Pancreas (tissue), 10 donors: ENCODE data around the gene FAT4. TPM values are rescaled to one million over a fixed set of nuclear protein-coding genes. Genes with fewer than 3 reads are reported as not detected.
A peak's percentile ranks its signal among the peaks of the same experiment; 100 is the strongest.

Experiments
- ATAC-seq, 4 donors: fragments of 200-7000 bp; cut with Tn5 transposase; one replicate each; pipeline versions ENCODE4 v1.8.0 to v1.9.1; 2020; ENCODE audit warnings: mild to moderate bottlenecking in 4 of 4, moderate library complexity in 4 of 4
- DNase-seq, 6 donors: peaks; one replicate each; pipeline ENCODE4 v3.0.0-alpha.2; 2020
- FAIRE-seq: peaks from 2 replicates; lab custom pipeline; 2012; peaks lifted over from hg19 to GRCh38; lab: Jason Lieb, UNC
- H3K27ac ChIP-seq, 4 donors: fragments of 200-600 bp; sonication (generic); 1 replicate in 3 of 4; 2 replicates in 1 of 4; pipeline versions ENCODE4 v1.5.0 to v1.8.0; 2020
- H3K27me3 ChIP-seq, 4 donors: fragments of 200-600 bp; one replicate each; pipeline ENCODE4 v1.8.0; 2021
- H3K36me3 ChIP-seq, 3 donors: fragments of 200-600 bp; sonication (generic) in 1 of 3; one replicate each; pipeline versions ENCODE4 v1.5.0 to v1.8.0; 2020 to 2021
- H3K4me1 ChIP-seq, 3 donors: fragments of 200-600 bp; one replicate each; pipeline ENCODE4 v1.8.0; 2021
- H3K4me3 ChIP-seq, 4 donors: fragments of 200-600 bp; sonication (generic) in 2 of 4; one replicate each; pipeline versions ENCODE4 v1.5.0 to v1.8.0; 2020 to 2021
- H3K9me3 ChIP-seq, 4 donors: fragments of 200-600 bp; one replicate each; pipeline ENCODE4 v1.8.0; 2021
- WGBS, 2 donors: extraction: QIAGEN DNeasy Blood & Tissue Kit; methylation state at CpG; one replicate each; pipeline ENCODE4 v1.1.7; 2013; 5-methylcytosine and 5-hydroxymethylcytosine counted together
- intact Hi-C, 3 donors: fragments of 100-400 bp; cut with DNase I; formaldehyde crosslinking; loops; one replicate each; pipeline versions ENCODE4 v1.11.1 to v1.14.2; 2022
- polyA plus RNA-seq, 2 donors: library from polyadenylated mRNA; stranded (reverse); fragments of 200-250 nt; gene quantifications; one replicate each; pipeline ENCODE4 v1.2.3, GENCODE V29; 2013
- total RNA-seq, 6 donors: library from RNA; stranded (reverse); fragmentation: NEBNext Ultra II Directional in 4 of 6; extraction: Animal tissue kit (Norgen Biotek cat#: 25700) in 4 of 6; gene quantifications; one replicate each; pipeline versions ENCODE4 v1.2.1 to v1.2.4, GENCODE V29; 2021 to 2023
- TF ChIP-seq, protein P1 (sequence below), 4 donors: fragments of 200-600 bp; sonication (generic) in 3 of 4; IDR thresholded peaks; one replicate each; pipeline versions ENCODE4 v1.5.0 to v1.8.0; 2021; ENCODE audit warnings: antibody characterized with exemption in 4 of 4
- donor health status: healthy with polysubstance abuse.
- donor health status: DM: no; HTN: no; CAD: no; lungs with moderate emphysema.
- donor health status: DM: no; HTN: no; CAD: no.
- donor health status: control.
- donor health status: control.
- donor health status: Bipolar disorder and iron deficiency.
- donor health status: DM: yes; HTN: yes; CAD: no.
- donor health status: DM: no; HTN: no; CAD: no.
- donor health status: DM: no; HTN: no; CAD: no.
- donor health status: DM: yes; HTN: yes; CAD: no.

Gene FAT4, protein sequence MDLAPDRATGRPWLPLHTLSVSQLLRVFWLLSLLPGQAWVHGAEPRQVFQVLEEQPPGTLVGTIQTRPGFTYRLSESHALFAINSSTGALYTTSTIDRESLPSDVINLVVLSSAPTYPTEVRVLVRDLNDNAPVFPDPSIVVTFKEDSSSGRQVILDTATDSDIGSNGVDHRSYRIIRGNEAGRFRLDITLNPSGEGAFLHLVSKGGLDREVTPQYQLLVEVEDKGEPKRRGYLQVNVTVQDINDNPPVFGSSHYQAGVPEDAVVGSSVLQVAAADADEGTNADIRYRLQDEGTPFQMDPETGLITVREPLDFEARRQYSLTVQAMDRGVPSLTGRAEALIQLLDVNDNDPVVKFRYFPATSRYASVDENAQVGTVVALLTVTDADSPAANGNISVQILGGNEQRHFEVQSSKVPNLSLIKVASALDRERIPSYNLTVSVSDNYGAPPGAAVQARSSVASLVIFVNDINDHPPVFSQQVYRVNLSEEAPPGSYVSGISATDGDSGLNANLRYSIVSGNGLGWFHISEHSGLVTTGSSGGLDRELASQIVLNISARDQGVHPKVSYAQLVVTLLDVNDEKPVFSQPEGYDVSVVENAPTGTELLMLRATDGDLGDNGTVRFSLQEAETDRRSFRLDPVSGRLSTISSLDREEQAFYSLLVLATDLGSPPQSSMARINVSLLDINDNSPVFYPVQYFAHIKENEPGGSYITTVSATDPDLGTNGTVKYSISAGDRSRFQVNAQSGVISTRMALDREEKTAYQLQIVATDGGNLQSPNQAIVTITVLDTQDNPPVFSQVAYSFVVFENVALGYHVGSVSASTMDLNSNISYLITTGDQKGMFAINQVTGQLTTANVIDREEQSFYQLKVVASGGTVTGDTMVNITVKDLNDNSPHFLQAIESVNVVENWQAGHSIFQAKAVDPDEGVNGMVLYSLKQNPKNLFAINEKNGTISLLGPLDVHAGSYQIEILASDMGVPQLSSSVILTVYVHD (N-terminal part only)
- total RNA-seq (1 to 10 TPM in 5 of 6 donors, under 1 TPM in 1; 0.85 to 2.6 (median 1.7) TPM), polyA plus RNA-seq (under 1 TPM; 0.27 to 0.56 TPM)

DNA sequence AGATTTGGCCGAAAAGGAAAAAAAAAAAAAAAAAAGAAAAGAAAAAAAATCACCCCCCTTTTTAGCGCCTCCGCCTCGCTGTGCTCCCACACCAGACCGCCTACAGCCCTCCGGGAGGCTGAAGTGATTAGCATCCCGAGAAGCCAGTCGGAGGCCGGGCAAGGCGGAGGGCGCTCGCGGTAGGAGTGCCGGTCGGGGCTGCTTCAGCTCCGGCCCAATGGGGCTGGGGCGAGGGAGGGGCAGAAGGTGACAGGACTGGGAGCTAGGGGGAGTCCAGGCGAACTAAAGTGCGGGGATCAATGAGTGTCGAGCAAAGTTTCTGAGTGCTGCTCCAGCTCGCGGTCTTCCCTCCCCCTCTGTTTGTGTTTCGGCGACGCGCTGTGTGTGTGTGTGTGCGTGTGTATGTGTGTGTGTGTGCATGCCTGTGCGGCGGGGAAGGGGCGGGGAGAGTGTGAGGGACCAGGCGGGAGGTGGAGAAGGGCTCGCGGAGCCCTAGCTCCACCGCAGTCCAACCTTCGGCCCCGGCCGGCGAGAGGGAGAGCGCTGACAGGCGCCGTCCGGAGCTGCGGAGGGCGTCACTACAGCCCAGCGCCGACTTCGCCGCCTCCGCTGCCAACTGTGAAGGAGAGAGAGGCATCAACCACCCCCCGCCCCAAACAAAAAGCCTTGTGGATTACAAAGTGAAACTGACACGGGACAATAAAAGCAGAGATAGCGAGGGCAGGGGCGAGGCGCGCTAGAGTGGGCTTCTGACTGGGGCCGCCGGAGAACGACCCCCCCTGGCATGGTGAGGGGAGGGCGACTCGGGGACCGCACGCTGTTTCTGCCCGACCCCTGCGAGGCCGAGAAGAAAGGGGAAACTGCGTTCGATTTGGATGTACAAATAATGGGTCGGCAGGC is at the start of gene FAT4:
FAT4 (plus strand) TSS at position 280 of the 900 bp plus-strand sequence. CDS start 1,457 bp downstream, outside the sequence.
- FAIRE-seq (peak; percentile 86), DNase-seq (peak; percentile 86 to 93 (median 89)), ATAC-seq (peak; percentile 88 to 93 (median 89))
- Histone ChIP-seq H3K9me3 (no peaks in the 10 kb centered on the region), H3K4me1 (peaks cover 0 to 11% (median 0%) of the 10 kb centered on the region in 3 donors), H3K36me3 (no peaks in the 10 kb centered on the region), H3K27ac (peak within 1 kb of the TSS in 3 of 4 donors; percentile 54 to 72 (median 70)), H3K4me3 (peak within 1 kb of the TSS; percentile 54 to 83 (median 78)), H3K27me3 (peaks cover 0 to 8% (median 0%) of the 10 kb centered on the region in 4 donors)
- TF ChIP-seq, protein P1, sequence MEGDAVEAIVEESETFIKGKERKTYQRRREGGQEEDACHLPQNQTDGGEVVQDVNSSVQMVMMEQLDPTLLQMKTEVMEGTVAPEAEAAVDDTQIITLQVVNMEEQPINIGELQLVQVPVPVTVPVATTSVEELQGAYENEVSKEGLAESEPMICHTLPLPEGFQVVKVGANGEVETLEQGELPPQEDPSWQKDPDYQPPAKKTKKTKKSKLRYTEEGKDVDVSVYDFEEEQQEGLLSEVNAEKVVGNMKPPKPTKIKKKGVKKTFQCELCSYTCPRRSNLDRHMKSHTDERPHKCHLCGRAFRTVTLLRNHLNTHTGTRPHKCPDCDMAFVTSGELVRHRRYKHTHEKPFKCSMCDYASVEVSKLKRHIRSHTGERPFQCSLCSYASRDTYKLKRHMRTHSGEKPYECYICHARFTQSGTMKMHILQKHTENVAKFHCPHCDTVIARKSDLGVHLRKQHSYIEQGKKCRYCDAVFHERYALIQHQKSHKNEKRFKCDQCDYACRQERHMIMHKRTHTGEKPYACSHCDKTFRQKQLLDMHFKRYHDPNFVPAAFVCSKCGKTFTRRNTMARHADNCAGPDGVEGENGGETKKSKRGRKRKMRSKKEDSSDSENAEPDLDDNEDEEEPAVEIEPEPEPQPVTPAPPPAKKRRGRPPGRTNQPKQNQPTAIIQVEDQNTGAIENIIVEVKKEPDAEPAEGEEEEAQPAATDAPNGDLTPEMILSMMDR (IDR thresholded peaks at IDR 0.05): no peak
- 0 to 1% methylated on average over 65 to 68 of the region's 68 CpGs for WGBS, 2 donors
- intact Hi-C loops: loop anchor here in 1 of 3 donors (10.0 kb wide), 1 partner anchor 420 kb away; no protein-coding TSS in a partner anchor

DNA sequence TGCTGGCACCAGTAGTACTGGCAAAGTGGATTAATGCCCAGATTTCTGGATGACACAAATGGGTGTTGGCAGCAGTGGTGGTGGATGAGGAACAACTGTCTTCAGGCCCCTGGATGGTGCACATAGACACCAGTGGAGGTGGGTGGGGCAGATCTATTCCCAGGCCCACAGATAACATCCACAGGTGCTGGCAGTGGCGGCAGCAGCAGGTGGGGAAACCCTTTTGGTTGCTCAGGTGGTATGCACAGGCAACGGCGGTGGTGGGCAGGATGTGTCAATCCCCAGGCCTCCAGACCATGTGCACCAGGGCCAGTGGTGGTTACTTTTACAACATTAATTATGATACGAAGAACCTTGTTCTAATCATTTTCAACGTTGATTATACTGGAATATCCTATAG is 48.9 kb upstream of the FAT4 start:
- H3K27ac ChIP-seq: no peak overlapping the region
- intact Hi-C loops: no loop called here
- no peaks in the 10 kb centered on the region for H3K9me3 ChIP-seq
- no peaks in the 10 kb centered on the region for H3K36me3 ChIP-seq
- no peaks in the 10 kb centered on the region for H3K27me3 ChIP-seq
- WGBS, 2 donors: 76 to 85% methylated on average over 5 of the region's 5 CpGs
- DNase-seq (no peak), FAIRE-seq (no peak), ATAC-seq (no peak)
- no peak overlapping the region for H3K4me3 ChIP-seq
- TF ChIP-seq, protein P1 (IDR thresholded peaks at IDR 0.05): no peak
- no peaks in the 10 kb centered on the region for H3K4me1 ChIP-seq

DNA sequence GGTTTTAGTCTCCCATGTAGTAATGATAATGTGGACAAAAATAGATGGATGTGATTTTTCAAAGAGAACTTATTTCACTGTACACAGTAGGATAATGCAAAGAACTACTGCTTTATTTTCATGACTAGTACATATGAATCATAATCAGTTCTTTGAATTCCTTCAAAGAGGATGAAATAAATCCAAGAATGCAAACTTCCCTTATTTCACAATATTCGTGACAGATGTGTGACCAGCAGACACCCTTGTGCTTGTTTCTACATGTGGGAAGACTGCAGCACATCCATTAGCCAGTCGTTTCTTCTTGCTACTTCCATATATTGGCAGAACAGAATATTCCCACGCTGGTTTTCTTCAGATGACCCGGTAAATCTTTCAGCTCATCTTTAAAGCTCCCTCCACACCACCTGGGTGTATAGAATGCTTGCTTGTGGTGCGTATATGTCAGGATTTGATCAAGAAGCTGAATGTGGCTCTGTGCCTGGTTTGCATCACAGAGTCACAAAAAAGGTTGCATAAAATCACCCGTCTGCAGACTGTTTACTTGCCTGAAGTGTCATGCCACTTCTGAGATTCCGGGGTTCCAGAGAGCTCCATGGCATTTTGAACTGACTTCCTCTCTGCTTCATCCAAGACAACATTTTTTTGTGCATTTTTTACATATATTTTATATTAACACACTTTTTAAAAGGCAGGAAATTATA is 47.7 kb upstream of the FAT4 start:
- Histone ChIP-seq H3K36me3 (no peaks in the 10 kb centered on the region), H3K27ac (no peak overlapping the region), H3K27me3 (no peaks in the 10 kb centered on the region), H3K9me3 (no peaks in the 10 kb centered on the region), H3K4me3 (no peak overlapping the region), H3K4me1 (no peaks in the 10 kb centered on the region)
- peak in 1 of 4 donors; percentile 16 for ATAC-seq
- WGBS, 2 donors: 53 to 57% methylated on average over 7 of the region's 7 CpGs
- intact Hi-C loops: no loop called here
- TF ChIP-seq, protein P1 (IDR thresholded peaks at IDR 0.05): no peak
- no peak for DNase-seq
- no peak for FAIRE-seq

DNA sequence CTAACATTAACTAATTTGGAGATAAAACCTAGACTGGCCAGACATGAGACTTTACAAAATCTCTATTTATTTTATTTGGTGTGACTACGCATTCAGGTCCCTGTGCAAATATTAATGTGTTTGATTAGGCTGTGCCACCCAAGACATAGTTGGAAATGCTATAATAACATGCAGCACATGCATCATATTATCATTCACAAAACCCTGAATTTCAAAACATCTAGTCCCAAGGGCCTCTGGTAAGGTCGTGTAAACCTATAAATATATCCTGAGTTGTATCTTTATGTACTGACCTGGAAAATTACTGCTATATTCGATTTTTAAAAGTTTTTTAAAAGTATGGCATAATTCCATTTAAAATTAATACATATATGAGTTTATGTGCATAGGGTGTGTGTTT is 47.1 kb upstream of the FAT4 start:
- H3K27me3 ChIP-seq: no peaks in the 10 kb centered on the region
- TF ChIP-seq, protein P1 (IDR thresholded peaks at IDR 0.05): no peak
- no peaks in the 10 kb centered on the region for H3K9me3 ChIP-seq
- FAIRE-seq: no peak
- H3K36me3 ChIP-seq: no peaks in the 10 kb centered on the region
- intact Hi-C loops: no loop called here
- H3K4me1 ChIP-seq: no peaks in the 10 kb centered on the region
- H3K27ac ChIP-seq: no peak overlapping the region
- ATAC-seq: no peak
- H3K4me3 ChIP-seq: no peak overlapping the region
- no peak for DNase-seq
- WGBS, 2 donors: 20 to 40% methylated on average over 3 of the region's 3 CpGs
